GM08714 (cell line): ENCODE measurements around the gene POU2AF3.

Experiments
- H3K4me3 ChIP-seq: fragments of 200-500 bp; sonication (Bioruptor generic); 2 replicates; pipeline ENCODE4 v1.5.1; 2014; ENCODE audit warnings: mild to moderate bottlenecking, low read length, inconsistent platforms
- ZNF274 ChIP-seq: IDR thresholded peaks from 2 replicates; pipeline ENCODE4 v1.6.1; 2012; ENCODE audit warnings: mild to moderate bottlenecking, low read depth, low read length

The POU2AF3 gene

GRCh38 chr11:111347002-111347722 lies 48.8 kb downstream of the POU2AF3 start:
- H3K4me3 ChIP-seq: no peak overlapping the region
- TF ChIP-seq ZNF274: no peak

- H3K4me3 ChIP-seq: no peak overlapping the region
- TF ChIP-seq ZNF274: no peak
Observed at GRCh38 chr11:111347723-111348115, 49.4 kb downstream of the POU2AF3 start.

DNA sequence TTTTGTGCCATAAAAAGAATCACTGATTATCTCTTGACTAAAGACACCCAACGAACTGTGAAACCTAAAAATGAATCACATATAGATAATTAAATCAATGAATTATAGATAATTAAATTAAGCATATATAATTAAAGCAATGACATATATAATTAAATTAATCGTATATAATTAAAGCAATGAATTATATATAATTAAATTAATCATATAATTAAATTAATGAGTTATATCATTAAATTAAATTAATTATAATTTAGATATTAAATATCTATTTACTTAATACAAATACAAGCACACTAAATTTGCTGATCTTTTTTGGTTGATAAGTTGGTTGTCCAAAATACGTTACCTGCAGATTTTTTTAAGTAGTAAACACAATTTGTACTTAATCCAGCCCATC lies 49.8 kb downstream of the POU2AF3 start:
- H3K4me3 ChIP-seq: no peak overlapping the region
- TF ChIP-seq ZNF274: no peak

DNA sequence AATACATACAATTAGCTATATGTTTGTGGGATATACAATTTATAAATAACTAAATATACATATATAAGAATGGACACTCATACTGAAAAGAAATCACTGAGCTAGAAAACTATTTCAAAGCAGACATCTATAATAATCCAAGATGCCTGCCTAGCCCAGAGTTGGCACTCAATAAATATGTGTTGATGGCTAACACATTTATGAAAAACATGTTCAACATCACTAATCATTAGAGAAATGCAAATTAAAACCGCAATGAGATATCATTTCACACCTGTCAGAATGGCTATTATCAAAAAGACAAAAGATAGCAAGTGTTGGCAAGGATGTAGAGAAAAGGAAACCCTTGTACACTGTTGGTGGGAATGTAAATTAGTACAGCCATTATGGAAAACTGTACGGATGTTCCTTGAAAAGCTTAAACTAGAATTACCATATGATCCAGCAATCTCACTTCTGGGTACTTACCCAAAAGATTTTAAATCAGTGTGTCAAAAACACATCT lies 50.9 kb downstream of the POU2AF3 start:
- no peak overlapping the region for H3K4me3 ChIP-seq
- TF ChIP-seq ZNF274: no peak

- H3K4me3 ChIP-seq: no peak overlapping the region
- TF ChIP-seq ZNF274: no peak
Observed at GRCh38 chr11:111350811-111351210, 52.5 kb downstream of the POU2AF3 start.

DNA sequence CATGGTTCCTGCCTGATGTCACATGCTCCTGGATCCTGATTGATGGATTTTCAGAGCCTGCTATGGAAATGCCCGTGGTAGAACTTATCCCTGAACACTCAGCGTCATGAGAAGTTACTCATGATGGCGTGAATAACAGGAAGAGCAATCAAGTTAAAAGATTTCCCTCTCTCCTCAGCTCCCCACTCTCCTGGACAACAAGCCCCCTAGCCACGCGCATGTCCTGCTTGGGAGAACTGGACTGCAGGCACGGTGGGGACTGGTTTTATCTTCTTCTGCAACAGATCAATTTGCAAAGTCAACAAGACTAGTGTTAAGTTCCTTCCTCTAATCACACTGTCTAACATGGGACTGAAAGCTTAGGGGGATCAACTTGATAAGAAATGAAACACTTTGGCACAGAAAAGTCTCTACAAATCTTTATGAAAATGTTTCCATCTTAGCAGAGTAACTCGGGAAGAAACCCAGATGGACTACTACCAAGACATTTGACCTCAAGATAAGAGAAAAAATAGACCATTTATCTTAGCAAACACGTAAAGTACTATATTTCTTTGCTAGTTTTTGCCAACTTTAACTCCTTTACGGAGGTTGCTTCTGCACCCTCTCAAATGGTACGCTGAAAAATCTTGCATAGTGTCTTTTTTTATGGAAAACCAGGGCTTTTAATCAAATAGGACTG lies 53.2 kb downstream of the POU2AF3 start:
- no peak overlapping the region for H3K4me3 ChIP-seq

DNA sequence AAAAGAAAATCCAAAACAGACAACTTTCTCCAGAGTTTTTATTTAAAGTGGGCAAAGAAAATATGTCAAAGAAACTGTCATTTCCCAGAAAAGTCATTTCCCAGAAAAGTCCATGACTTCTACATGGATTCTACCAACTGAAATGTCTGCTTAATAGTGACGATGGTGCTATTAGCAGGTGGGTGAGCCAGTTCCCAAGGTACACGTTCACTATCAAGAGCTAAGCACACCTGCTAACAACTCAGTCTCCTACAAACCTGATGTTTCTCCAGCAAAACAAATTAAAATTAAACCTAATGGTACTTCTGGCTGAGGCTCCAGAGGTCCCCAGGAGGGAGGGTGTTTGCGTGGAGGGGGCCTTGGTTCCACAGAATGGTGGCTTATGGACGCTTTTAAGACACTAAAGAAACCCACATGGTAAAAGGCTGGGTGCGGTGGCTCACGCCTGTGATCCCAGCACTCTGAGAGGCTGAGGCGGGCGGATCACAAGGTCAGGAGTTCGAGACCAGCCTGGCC lies 53.9 kb downstream of the POU2AF3 start:
- no peak for TF ChIP-seq ZNF274
- H3K4me3 ChIP-seq: no peak overlapping the region

More for the DNA sequence above, 53.2 kb downstream of the POU2AF3 start:
- TF ChIP-seq ZNF274: no peak

DNA sequence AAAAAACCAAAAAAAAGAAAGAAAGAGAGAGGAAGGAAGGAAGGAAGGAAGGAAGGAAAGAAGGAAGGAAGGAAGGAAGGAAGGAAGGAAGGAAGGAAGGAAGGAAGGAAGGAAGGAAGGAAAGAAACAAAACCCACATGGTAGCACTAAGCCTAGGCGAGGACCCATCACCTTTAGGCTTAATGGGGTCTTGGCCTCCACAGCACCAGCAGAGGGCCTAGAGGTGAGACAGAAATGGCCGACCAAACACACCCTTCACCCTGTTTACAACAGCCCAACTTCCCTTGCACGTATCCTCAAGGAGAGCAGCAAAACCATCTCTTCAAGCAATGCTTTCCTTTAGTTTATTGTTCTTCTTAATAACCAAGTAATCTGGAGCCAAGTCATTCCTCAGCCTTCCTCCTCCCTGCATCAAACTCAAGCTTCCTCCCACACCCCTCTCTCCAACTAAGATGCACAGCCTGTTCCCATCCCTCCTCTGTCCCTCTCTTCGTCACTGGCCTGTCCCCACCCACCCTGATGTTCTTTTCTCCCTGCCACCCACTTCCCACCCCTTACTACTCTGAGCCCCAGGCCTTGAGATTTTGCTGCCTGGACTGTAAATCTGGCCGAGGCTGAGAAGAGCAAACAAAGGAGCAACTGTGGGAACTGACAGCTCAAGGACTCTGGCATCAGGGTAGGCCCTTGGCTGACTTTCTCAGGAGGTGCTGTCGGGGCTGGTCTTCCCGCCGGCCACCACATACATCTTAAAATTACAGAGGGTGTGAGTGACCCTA lies 54.8 kb downstream of the POU2AF3 start:
- no peak for TF ChIP-seq ZNF274
- H3K4me3 ChIP-seq: no peak overlapping the region

DNA sequence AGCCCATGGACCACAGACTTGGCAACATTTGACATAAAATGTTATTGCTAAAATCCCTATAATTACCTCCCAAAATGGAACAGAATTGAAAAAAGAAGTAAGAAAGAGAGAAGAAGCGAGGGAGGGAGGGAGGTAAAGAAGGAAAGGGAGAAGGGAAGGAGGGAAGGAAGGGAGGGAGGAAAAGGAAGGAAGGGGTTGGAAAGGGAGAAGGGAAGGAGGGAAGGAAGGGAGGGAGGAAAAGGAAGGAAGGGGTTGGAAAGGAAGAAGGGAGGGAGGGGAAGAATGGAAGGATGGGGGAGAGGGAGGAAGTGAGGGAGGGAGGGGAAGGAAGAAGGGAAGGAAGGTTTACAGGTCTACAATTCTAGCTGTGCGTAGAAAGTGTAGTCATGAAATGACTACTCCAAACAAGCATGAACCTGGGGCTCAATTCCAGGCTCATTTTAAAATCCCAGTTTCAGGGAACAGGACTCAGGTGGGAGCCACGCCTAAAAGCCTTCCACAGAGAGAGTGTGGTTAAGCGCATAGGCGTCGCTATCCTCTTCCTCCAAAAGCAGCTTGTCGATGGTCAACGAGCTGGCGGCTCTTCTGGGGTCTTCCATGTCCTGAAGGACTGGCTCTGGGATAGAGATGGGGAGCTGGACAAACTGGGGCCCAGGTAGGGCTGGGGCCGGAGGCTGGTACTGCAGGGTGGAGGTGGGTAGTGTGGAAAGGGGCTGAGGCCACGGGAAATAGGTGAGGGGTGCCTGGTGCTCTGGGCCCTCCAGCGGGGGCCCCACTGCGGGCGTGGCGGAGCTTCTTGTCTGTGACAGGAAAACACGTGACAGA lies 55.6 kb downstream of the POU2AF3 start:
- H3K4me3 ChIP-seq: no peak overlapping the region
- no peak for TF ChIP-seq ZNF274

DNA sequence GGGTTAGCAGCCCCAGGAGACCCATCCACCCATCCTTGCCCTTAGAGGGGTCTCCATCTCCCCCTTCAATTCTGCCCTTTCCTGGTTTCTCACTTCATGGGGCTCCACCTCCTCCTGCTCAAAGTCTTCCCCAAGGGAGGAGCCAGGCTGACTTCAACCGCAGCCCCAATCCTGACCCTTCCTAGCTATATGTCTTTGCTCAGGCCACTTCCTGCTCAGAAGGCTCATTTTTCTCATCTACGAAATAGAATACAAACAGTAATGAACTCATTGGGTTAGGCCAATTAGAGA lies 56.2 kb downstream of the POU2AF3 start:
- TF ChIP-seq ZNF274: no peak
- H3K4me3 ChIP-seq: no peak overlapping the region

GRCh38 chr11:111355101-111355500 lies 56.8 kb downstream of the POU2AF3 start:
- TF ChIP-seq ZNF274: no peak
- H3K4me3 ChIP-seq: no peak overlapping the region

GRCh38 chr11:111355956-111356659 lies 57.8 kb downstream of the POU2AF3 start:
- TF ChIP-seq ZNF274: no peak
- H3K4me3 ChIP-seq: no peak overlapping the region

DNA sequence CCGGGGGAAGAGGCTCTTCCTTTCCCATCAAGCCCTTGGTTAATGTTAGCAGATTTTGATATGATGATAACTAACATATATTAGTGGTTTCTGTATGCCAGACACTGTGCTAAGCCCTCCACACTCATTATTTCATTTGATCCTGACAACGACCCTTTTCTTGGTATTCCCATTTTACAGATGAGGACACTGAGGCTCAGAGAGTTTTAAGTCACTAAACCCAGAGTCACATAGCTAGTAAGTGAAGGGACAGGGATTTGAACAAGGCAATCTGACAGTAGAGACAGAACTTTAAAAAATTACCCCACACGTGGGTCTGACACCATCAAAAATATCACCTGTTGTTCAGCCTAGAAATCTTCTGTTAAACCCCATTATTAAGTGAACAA lies 58.3 kb downstream of the POU2AF3 start:
- TF ChIP-seq ZNF274: no peak
- H3K4me3 ChIP-seq: no peak overlapping the region
